Stomach smooth muscle (tissue), 2 donors: Measurements from ENCODE around the gene ATG2A.

ENCODE experiments used
- H3K27ac ChIP-seq: one replicate; pipeline ENCODE4 v1.7.0; 2013; ENCODE audit warnings: mild to moderate bottlenecking, low read length, inconsistent platforms
- H3K27me3 ChIP-seq, 2 donors: one replicate each; pipeline ENCODE4 v1.7.0; 2013; ENCODE audit warnings: low read length in 2 of 2; ENCODE audit not compliant: insufficient read depth in 2 of 2, control insufficient read depth in 1 of 2
- H3K36me3 ChIP-seq, 2 donors: one replicate each; pipeline ENCODE4 v1.7.0; 2013; ENCODE audit warnings: low read length in 2 of 2; ENCODE audit not compliant: control insufficient read depth in 2 of 2, insufficient read depth in 2 of 2
- H3K4me1 ChIP-seq: one replicate; pipeline ENCODE4 v1.7.0; 2013; ENCODE audit warnings: low read length; ENCODE audit not compliant: control insufficient read depth, insufficient read depth
- H3K4me3 ChIP-seq, 2 donors: one replicate each; pipeline ENCODE4 v1.7.0; 2013; ENCODE audit warnings: low read length in 2 of 2
- H3K9ac ChIP-seq, 2 donors: one replicate each; pipeline ENCODE4 v1.7.0; 2013; ENCODE audit warnings: low read length in 2 of 2, mild to moderate bottlenecking in 1 of 2
- H3K9me3 ChIP-seq, 2 donors: one replicate each; pipeline ENCODE4 v1.7.0; 2013; ENCODE audit warnings: low read length in 2 of 2; ENCODE audit not compliant: control insufficient read depth in 2 of 2
- donor health status: healthy.
- donor health status: Pancreatic carcinoma.

The ATG2A gene

GRCh38 chr11:64933935-64934681 lies 17.1 kb upstream of the ATG2A start:
- no peaks in the 10 kb centered on the region for H3K9me3 ChIP-seq
- no peak overlapping the region for H3K27ac ChIP-seq
- no peak overlapping the region for H3K9ac ChIP-seq
- no peaks in the 10 kb centered on the region for H3K27me3 ChIP-seq
- peaks cover 2% of the 10 kb centered on the region for H3K4me1 ChIP-seq
- no peak overlapping the region for H3K4me3 ChIP-seq
- H3K36me3 ChIP-seq = peaks cover 42% of the 10 kb centered on the region in 2 donors

DNA sequence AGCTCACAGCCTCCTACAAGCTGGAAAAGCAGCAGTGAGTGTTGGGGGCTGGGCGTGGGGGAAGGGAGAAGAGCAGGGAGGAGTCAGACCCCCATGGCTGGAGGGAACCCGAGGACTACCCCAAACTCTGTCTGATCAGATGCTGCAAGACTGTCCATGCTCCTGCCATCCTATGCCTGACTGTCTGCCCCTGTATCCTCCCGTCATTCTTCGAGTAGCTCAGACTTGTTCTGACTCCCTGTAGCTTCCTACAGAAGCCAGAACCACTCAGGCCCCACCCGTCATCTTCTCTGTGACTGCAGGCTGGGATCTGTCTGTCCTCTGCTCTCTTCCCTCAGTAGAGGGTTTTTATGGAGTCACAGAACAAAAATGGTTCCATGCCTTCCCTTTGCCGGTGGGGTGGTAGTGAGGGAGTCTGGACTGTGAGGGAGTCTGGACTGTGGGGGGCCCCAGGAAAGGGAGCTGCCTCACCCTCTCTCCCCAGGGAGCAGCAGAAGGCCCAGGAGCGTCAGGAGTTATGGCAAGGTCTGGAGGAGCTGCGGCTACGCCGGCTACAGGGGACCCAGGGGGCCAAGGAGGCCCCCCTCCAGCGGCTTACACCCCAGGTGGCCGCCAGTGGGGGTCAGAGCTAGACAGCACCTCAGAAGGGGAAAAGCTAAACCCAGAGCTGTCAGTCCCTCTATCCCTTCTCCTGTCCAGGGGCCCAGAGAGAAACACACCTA lies 16.4 kb upstream of the ATG2A start:
- no peak overlapping the region for H3K9ac ChIP-seq
- peaks cover 44 to 45% of the 10 kb centered on the region in 2 donors for H3K36me3 ChIP-seq
- no peaks in the 10 kb centered on the region for H3K27me3 ChIP-seq
- H3K27ac ChIP-seq = no peak overlapping the region
- no peaks in the 10 kb centered on the region for H3K9me3 ChIP-seq
- peaks cover 2% of the 10 kb centered on the region for H3K4me1 ChIP-seq
- no peak overlapping the region for H3K4me3 ChIP-seq

DNA sequence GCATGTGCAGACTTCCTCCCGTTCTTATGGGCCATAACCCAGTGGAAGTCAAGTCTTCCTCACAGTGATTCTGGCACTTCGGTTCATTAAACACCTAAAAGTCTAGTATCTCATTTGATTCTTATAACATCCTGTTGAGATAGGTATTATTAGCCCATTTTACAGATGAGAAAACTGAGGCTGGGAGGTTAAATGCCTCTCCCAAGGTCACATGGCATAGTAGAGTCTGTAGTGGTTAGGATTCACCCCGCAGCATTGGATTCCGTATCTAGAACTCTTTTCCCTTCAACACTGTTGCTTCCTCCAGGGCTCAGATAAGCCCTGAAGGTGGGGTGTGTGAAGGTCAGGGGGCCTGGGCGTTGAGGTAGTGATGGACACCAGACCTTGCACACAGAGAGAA lies 15.3 kb upstream of the ATG2A start:
- Histone ChIP-seq H3K4me3 (no peak overlapping the region), H3K36me3 (peaks cover 44 to 50% of the 10 kb centered on the region in 2 donors), H3K4me1 (peaks cover 2% of the 10 kb centered on the region), H3K9me3 (no peaks in the 10 kb centered on the region), H3K27me3 (no peaks in the 10 kb centered on the region), H3K9ac (no peak overlapping the region), H3K27ac (no peak overlapping the region)

DNA sequence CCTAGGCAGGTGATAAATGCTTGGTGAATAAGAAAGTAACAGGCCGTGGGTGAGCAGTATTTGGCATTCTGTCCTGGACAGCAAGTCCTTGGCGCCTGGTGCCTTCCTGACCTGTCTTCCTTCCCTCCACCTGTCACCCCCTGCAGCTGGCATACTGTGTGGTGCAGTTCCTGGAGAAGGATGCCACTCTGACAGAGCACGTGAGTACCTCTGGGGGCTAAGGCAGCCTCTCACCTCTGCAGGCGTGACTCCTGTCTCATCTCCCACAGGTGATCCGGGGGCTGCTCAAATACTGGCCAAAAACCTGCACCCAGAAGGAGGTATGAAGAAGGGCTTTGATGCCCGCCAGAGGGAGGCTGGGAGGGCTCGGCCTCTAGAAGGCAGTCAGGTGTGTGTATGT lies 14.3 kb upstream of the ATG2A start:
- Histone ChIP-seq H3K9ac (no peak overlapping the region), H3K27ac (no peak overlapping the region), H3K36me3 (peaks cover 44 to 50% of the 10 kb centered on the region in 2 donors)

DNA sequence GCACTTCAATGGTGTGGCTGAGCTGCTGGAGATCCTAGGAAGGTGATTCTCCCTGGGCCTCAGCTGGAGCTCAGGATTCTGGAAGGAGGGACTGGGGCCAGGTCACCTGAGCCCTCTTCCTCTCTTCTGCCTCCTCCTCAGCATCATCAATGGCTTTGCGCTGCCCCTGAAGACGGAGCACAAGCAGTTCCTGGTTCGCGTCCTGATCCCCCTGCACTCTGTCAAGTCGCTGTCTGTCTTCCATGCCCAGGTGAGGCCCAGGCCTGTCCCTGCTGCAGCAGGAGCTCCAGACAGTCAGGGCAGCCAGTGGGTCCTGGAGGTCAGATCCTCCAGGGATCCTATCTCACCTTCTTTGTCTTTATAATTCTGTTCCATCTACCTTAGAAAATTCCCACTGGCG lies 13.3 kb upstream of the ATG2A start:
- peaks cover 13% of the 10 kb centered on the region for H3K4me1 ChIP-seq
- H3K27ac ChIP-seq = no peak overlapping the region
- peaks cover 44 to 50% of the 10 kb centered on the region in 2 donors for H3K36me3 ChIP-seq
- no peak overlapping the region for H3K4me3 ChIP-seq
- H3K9me3 ChIP-seq = no peaks in the 10 kb centered on the region
- H3K27me3 ChIP-seq = no peaks in the 10 kb centered on the region
- H3K9ac ChIP-seq = no peak overlapping the region

More for the DNA sequence above, 14.3 kb upstream of the ATG2A start:
- Histone ChIP-seq H3K4me1 (peaks cover 5% of the 10 kb centered on the region), H3K27me3 (no peaks in the 10 kb centered on the region), H3K4me3 (no peak overlapping the region), H3K9me3 (no peaks in the 10 kb centered on the region)

DNA sequence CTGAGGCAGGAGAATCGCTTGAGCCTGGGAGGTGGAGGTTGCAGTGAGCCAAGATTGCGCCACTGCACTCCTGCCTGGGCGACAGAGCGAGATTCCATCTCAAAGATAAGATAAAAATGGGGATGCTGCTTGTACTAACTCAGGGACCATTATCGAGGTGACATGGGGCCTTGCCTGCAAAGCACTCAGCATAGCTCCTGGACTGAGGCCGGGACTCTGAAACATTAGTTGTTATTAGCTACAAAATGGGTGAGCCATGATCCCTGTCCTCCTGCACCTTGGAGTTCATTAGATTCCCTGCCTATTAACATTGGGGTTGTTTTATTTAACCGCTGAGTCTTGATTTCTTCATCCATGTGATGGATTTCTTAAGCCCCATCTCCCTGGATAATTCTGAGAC lies 12.6 kb upstream of the ATG2A start:
- H3K9ac ChIP-seq = no peak overlapping the region
- H3K4me3 ChIP-seq = no peak overlapping the region
- peaks cover 14% of the 10 kb centered on the region for H3K4me1 ChIP-seq
- H3K27ac ChIP-seq = no peak overlapping the region
- no peaks in the 10 kb centered on the region for H3K9me3 ChIP-seq
- H3K36me3 ChIP-seq = peaks cover 44 to 50% of the 10 kb centered on the region in 2 donors
- no peaks in the 10 kb centered on the region for H3K27me3 ChIP-seq

DNA sequence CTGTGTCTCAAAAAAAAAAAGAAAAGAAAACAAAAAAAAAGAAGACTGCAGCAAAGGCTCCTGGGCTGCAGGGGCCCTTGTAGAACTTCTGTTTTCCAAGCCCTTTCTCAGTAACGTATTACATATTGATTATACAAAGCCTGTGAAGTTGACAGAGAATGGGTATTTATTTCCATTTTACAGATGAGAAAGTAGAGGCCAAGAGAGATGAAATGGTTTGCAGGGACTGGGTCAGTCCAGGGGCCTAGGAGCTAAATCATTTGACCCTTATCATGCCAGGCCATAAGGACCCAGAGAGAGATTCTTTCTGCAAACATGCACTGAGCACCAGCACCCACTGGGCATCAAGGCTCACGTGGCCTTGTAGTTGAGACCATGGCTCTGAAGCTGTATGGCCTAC lies 11.9 kb upstream of the ATG2A start:
- Histone ChIP-seq H3K4me3 (no peak overlapping the region), H3K27me3 (no peaks in the 10 kb centered on the region), H3K36me3 (peaks cover 44 to 50% of the 10 kb centered on the region in 2 donors), H3K9me3 (no peaks in the 10 kb centered on the region), H3K4me1 (peaks cover 19% of the 10 kb centered on the region), H3K9ac (no peak overlapping the region), H3K27ac (no peak overlapping the region)

DNA sequence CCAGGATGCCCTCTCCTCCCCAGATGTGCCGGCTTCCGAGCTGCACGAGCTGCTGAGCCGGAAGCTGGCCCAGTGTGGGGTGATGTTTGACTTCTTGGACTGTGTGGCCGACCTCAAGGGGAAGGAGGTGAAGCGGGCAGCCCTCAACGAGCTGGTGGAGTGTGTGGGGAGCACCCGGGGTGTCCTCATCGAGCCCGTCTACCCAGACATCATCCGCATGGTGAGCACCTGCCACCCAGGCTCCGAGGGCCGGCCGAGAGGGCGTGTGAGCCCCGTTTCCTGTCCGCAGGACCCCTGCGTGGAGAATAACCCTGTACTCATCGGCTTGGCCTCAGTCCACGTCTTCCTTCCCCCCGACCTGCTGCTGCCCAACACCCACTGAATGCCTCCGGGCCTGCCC lies 9.7 kb upstream of the ATG2A start:
- Histone ChIP-seq H3K36me3 (peaks cover 23 to 30% of the 10 kb centered on the region in 2 donors), H3K4me1 (peaks cover 28% of the 10 kb centered on the region), H3K9ac (no peak overlapping the region), H3K27me3 (no peaks in the 10 kb centered on the region), H3K4me3 (no peak overlapping the region), H3K27ac (no peak overlapping the region), H3K9me3 (no peaks in the 10 kb centered on the region)

- Histone ChIP-seq H3K9ac (peak overlapping the region; percentile 92 to 93), H3K36me3 (peaks cover 14 to 21% of the 10 kb centered on the region in 2 donors), H3K9me3 (no peaks in the 10 kb centered on the region), H3K4me1 (peaks cover 28% of the 10 kb centered on the region), H3K4me3 (peak overlapping the region; percentile 86 to 99), H3K27me3 (no peaks in the 10 kb centered on the region), H3K27ac (no peak overlapping the region)
Observed at GRCh38 chr11:64925536-64926436, 8.8 kb upstream of the ATG2A start.

- H3K9ac ChIP-seq = peak overlapping the region; percentile 92 to 93
- no peaks in the 10 kb centered on the region for H3K27me3 ChIP-seq
- H3K4me1 ChIP-seq = peaks cover 28% of the 10 kb centered on the region
- peak overlapping the region; percentile 95 for H3K27ac ChIP-seq
- peak overlapping the region; percentile 86 to 99 for H3K4me3 ChIP-seq
- peaks cover 9 to 14% of the 10 kb centered on the region in 2 donors for H3K36me3 ChIP-seq
- no peaks in the 10 kb centered on the region for H3K9me3 ChIP-seq
Observed at GRCh38 chr11:64924910-64925284, 7.9 kb upstream of the ATG2A start.
